ENCODE results near the gene USP37.

The USP37 gene

GRCh38 chr2:218477247-218477646, 90.9 kb downstream of the USP37 start:
- no peak for DNase-seq (ENCODE audit: low read depth, low spot score)

GRCh38 chr2:218476676-218477075, 91.5 kb downstream of the USP37 start:
- DNase-seq (ENCODE audit: low read depth, low spot score) = no peak

GRCh38 chr2:218474527-218474926, 93.6 kb downstream of the USP37 start:
- no peak for DNase-seq (ENCODE audit: low read depth, low spot score)

GRCh38 chr2:218472988-218473387, 95.2 kb downstream of the USP37 start:
- no peak for DNase-seq (ENCODE audit: low read depth, low spot score)

GRCh38 chr2:218471982-218472381, 96.2 kb downstream of the USP37 start:
- no peak for DNase-seq (ENCODE audit: low read depth, low spot score)

DNA sequence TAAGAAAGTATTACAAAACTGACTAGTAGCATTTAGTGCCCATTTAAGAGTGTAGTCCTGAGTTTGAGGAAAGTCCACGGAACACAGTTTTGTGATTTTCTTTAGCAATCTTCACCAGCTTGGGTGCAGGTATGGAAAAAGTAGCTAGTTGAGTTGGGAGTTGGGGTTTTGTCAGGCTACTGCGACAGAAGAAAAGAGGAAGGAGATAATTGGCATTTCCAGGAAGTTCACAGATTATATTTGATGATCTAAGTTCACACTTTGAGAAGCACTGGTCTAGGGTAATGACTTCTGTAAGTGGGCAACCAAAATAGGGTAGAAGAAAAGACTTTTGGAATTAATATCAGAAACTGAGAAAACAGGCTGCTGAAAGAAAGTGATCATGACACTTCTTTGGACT, 97.1 kb downstream of the USP37 start:
- DNase-seq (ENCODE audit: low read depth, low spot score) = no peak

- DNase-seq (ENCODE audit: low read depth, low spot score) = no peak
These were observed 97.7 kb downstream of the USP37 start for GRCh38 chr2:218470448-218470847.

DNA sequence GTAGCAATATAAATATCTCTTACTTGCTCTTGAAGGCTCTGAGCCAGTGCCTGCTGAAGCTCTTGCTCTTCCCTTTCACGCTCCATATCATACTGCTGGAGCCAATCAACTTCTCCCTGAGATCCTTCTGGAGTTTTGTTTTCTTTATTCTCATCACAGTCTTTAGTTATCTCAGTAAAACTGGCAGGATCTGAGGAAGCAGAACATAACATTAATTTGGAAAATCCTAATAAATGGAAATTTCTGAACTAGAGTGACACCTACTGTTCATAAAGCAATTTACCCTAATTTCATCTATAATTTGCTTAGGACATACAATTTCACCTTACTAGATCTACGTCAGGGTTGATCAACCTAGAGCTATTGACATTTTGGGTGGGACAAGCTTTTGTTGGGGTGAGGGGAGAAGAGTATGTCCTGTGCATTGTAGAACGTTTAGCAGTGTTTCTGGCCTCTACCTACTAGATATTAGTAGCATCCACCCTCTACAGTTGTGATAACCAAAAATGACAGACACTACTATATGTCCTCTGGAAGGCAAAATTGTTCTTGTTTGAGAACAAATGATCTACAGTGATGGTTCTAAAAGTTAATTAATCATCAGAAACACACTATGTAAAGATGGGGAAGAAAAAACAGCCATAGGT, 102.0 kb downstream of the USP37 start:
- no peak for DNase-seq (ENCODE audit: low read depth, low spot score)

DNA sequence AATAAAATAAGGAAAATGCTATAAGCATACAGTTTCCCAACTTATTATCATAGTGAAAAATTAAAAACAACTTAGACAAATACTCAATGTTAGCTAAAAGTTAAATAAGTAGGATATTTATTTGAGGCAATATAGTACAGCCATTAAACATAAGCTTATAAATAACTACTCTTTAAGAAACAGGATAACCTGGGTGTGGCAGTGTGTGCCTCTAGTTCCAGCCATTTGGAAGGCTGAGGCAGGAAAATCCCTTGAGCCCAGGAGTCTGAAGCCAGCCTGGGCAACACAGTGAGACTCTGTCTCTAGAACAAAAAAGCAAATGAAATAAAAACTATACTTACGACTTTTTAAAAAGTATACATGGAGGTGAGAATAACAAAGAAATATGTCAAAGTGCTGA, 109.6 kb downstream of the USP37 start:
- no peak for DNase-seq (ENCODE audit: low read depth, low spot score)

GRCh38 chr2:218456849-218457248, 111.3 kb downstream of the USP37 start:
- no peak for DNase-seq (ENCODE audit: low read depth, low spot score)

DNA sequence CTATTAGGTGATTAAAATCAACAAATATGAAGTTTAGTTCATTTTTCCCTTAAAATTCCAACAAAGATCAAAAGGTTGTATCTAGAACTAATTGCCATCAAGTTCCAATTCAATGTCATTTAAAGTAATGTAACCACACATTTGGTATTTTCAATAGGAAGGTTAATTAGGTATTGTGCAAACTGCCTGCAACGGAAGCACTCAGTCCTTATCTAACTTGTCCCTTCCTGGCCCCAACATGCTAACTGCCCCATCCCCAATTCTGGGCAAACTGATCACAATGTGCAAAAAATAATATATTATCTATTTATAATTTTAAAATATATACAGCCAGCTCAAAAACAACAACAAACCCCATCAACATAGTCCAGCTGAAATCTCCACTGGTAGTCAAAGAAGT, 116.1 kb downstream of the USP37 start:
- no peak for DNase-seq (ENCODE audit: low read depth, low spot score)

DNA sequence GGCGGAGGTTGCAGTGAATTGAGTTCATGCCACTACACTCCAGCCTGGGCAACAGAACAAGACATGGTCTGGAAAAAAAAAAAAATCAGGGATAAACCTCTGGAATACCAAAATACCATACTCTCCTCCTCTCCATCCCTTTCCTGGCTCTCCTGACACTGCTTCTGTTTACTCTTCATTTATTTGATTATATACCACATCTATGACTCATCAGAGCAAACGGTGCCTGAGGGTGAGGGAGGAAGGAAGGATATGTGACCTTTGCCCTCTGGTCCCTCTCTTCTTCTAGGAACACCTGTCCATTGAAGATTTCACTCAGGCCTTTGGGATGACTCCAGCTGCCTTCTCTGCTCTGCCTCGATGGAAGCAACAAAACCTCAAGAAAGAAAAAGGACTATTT, 119.2 kb downstream of the USP37 start:
- DNase-seq (ENCODE audit: low read depth, low spot score) = peak; percentile 28

DNA sequence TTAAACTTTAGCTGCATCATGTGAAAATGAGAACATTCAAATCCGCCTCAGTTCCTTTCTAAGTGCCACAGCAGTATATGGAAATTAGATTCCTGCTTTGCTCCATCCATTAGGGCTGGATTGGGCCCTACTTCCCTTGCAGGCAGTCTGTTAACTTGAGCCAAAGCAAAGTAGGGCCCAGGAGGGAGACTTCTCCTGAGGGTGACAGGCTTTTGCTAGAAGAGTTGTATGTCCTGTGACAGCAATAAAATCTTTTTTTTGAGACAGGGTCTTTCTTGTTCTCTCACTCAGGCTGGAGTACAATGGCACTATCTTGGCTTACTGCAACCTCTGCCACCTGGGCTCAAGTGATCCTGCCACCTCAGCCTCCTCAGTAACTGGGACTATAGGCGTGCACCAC, 121.1 kb downstream of the USP37 start:
- no peak for DNase-seq (ENCODE audit: low read depth, low spot score)

GRCh38 chr2:218446547-218446946, 121.6 kb downstream of the USP37 start:
- no peak for DNase-seq (ENCODE audit: low read depth, low spot score)

- no peak for DNase-seq (ENCODE audit: low read depth, low spot score)
These were observed 122.5 kb downstream of the USP37 start for GRCh38 chr2:218445602-218446001.

- DNase-seq (ENCODE audit: low read depth, low spot score) = peak; percentile 53
These were observed 123.3 kb downstream of the USP37 start for GRCh38 chr2:218444692-218445357.

DNA sequence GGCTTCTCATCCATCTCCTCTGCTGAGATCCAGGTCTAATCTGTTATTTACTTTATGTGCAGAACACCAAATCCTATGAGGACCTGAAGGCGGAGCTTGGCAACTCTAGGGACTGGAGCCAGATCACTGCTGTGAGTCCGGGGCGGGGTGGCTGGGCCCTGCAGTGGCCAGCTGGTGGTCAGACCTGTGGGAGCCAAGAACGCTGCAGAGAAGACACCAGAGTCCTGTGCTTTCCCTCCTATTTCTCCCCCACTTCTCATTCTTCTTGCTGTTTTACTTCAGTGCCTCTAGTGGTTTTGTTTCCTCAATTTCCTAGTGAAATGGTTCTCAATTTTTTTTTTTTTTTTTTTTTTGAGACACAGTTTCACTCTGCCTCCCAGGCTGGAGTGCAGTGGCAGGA, 129.6 kb downstream of the USP37 start:
- DNase-seq (ENCODE audit: low read depth, low spot score) = no peak

DNA sequence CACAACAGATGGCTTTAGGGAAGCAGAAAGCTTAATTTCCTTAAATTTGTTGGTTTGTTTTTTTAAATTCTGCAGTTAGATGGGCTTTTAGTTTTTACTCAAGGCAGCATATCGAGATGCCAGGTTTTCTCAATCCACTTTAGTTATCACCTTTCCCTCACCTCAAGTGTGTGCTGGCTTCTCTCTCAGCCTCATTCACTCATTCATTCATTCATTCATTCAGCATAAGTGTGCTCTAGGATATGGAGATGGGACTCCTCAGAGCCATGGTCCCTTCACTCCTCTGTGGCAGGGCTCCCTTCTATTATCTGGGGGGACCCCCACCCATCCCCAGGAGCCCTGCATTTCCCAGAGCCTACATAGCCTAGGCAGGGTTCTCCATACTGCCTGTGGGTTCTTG, 130.2 kb downstream of the USP37 start:
- DNase-seq (ENCODE audit: low read depth, low spot score) = no peak

DNA sequence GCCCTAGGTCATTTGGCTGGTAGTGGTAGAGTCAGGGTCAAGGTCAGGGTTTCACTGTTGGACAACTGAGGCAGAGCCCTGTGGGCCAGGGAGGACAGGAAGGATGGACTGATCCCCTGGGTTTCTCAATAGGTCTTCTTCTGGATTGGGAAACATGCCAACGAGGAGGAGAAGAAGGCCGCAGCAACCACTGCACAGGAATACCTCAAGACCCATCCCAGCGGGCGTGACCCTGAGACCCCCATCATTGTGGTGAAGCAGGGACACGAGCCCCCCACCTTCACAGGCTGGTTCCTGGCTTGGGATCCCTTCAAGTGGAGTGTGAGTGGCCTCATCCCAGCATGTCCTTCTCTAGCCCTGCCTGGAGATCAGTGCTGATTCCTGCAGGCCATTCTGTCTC, 131.2 kb downstream of the USP37 start:
- DNase-seq (ENCODE audit: low read depth, low spot score) = no peak

- peak; percentile 32 for DNase-seq (ENCODE audit: low read depth, low spot score)
These were observed 132.9 kb downstream of the USP37 start for GRCh38 chr2:218435003-218435982.

DNA sequence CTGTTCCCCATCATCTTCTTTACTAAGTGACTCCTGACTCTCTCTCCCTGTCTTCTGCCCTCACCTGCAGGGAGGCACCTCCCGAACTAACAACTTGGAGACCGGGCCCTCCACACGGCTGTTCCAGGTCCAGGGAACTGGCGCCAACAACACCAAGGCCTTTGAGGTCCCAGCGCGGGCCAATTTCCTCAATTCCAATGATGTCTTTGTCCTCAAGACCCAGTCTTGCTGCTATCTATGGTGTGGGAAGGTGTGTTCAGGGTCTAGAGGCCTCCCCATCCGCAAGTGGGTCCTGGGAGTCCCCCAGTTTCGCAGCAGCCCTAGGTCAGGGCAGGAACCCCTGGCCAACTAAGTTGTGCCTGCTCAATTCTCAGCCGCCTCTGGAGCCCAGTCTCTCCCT, 133.7 kb downstream of the USP37 start:
- no peak for DNase-seq (ENCODE audit: low read depth, low spot score)

DNA sequence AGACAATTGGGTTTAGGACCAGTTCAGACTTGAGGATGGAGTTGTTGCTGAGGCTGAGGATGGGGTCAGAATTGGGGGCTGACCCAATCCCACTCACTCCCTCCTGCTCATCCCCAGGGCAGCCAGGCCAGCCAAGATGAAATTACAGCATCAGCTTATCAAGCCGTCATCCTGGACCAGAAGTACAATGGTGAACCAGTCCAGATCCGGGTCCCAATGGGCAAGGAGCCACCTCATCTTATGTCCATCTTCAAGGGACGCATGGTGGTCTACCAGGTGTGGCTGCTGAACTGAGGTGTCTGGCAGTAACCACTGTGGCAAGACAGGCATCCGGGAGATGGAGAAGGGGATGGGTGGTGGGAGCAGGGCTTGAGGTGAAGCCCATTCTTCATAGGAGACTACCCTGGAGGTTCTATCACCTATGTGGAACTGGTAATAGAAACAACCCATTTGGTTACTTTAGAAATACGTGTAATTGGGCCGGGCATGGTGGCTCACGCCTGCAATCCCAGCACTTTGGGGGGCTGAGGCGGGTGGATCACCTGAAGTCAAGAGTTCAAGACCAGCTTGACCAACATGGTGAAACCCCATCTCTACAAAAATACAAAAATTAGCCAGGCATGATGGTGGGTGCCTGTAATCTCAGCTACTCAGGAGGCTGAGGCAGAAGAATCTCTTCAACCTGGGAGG, 135.3 kb downstream of the USP37 start:
- DNase-seq (ENCODE audit: low read depth, low spot score) = no peak
